PFSK-1 (cell line): Measurements from ENCODE around the gene STEAP1B.

ENCODE experiments used
- FOXP2 ChIP-seq: optimal IDR thresholded peaks from 2 replicates; pipeline ENCODE3; 2011; ENCODE audit warnings: borderline replicate concordance, control low read depth, inconsistent platforms; ENCODE audit not compliant: insufficient read depth; ENCODE audit errors: extremely low read length, extremely low read depth
- POLR2AphosphoS5 ChIP-seq: IDR thresholded peaks from 2 replicates; pipeline ENCODE4 v1.6.1; 2012; ENCODE audit warnings: low read depth, mild to moderate bottlenecking, control low read depth, low read length, moderate library complexity
- SIN3A ChIP-seq: IDR thresholded peaks from 2 replicates; pipeline ENCODE4 v1.6.1; 2012; ENCODE audit warnings: mild to moderate bottlenecking, low read length, moderate library complexity, borderline replicate concordance; ENCODE audit not compliant: insufficient read depth
- TAF1 ChIP-seq: IDR thresholded peaks from 2 replicates; pipeline ENCODE4 v1.6.1; 2012; ENCODE audit warnings: low read length, control low read depth, borderline replicate concordance; ENCODE audit not compliant: insufficient read depth
- TF ChIP-seq, protein P1 (sequence below), 2 experiments: IDR thresholded peaks; 2 replicates each; pipeline versions ENCODE4 v1.6.1 to v1.8.0; 2011 to 2012; ENCODE audit warnings: low read depth in 2 of 2, low read length in 2 of 2, control low read depth in 1 of 2, inconsistent platforms in 1 of 2, mild to moderate bottlenecking in 1 of 2, moderate library complexity in 1 of 2; ENCODE audit not compliant: insufficient read depth in 1 of 2

STEAP1B gene

DNA sequence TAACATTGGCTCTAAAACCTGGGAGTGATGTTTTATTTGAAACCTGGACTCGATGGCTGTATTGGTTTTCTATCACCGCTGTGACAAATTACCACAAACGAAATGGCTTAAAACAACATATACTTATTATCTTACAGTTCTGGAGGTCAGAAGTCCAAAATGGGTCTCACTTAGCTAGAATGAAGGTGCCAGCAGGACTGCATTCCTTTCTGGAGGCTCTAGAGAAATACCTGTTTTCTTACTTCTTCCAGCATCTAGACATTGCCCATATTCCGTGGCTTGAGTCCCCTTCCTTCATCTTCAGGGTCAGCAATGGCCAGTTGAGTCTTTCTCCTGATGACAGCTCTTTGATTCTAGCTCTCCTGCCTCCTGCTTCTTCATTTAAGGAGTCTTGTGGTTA lies 44.3 kb upstream of the STEAP1B start:
- TF ChIP-seq, protein P1, sequence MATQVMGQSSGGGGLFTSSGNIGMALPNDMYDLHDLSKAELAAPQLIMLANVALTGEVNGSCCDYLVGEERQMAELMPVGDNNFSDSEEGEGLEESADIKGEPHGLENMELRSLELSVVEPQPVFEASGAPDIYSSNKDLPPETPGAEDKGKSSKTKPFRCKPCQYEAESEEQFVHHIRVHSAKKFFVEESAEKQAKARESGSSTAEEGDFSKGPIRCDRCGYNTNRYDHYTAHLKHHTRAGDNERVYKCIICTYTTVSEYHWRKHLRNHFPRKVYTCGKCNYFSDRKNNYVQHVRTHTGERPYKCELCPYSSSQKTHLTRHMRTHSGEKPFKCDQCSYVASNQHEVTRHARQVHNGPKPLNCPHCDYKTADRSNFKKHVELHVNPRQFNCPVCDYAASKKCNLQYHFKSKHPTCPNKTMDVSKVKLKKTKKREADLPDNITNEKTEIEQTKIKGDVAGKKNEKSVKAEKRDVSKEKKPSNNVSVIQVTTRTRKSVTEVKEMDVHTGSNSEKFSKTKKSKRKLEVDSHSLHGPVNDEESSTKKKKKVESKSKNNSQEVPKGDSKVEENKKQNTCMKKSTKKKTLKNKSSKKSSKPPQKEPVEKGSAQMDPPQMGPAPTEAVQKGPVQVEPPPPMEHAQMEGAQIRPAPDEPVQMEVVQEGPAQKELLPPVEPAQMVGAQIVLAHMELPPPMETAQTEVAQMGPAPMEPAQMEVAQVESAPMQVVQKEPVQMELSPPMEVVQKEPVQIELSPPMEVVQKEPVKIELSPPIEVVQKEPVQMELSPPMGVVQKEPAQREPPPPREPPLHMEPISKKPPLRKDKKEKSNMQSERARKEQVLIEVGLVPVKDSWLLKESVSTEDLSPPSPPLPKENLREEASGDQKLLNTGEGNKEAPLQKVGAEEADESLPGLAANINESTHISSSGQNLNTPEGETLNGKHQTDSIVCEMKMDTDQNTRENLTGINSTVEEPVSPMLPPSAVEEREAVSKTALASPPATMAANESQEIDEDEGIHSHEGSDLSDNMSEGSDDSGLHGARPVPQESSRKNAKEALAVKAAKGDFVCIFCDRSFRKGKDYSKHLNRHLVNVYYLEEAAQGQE (IDR thresholded peaks at IDR 0.05; ENCODE audit: insufficient read depth in 1 of 2, low read depth in 2 of 2, low read length in 2 of 2) = no peak
- TF ChIP-seq POLR2AphosphoS5 (no peak), TAF1 (no peak), SIN3A (no peak), FOXP2 (no peak)

DNA sequence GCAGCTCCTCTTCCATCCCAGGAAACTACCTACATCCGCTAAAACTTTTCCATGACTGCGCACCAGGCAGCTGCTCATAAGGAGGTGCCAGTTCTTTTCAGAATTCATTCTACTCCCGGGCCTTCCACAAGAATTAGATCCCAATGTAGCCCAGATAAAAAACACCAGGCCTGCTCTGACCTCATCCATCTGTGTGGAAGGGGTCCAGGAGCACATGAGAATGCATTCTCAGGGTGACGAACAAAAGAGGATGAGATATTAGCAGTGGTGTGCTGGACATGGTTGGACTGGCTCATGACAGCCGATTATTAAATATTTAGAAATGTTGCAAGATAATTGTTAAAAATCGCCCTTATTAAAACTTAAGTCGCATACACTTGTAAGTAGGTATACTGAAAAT lies 43.2 kb upstream of the STEAP1B start:
- no peak for TF ChIP-seq POLR2AphosphoS5
- no peak for TF ChIP-seq FOXP2
- no peak for TF ChIP-seq SIN3A
- no peak for TF ChIP-seq TAF1
- TF ChIP-seq, protein P1 (IDR thresholded peaks at IDR 0.05; ENCODE audit: insufficient read depth in 1 of 2, low read depth in 2 of 2, low read length in 2 of 2) = no peak

DNA sequence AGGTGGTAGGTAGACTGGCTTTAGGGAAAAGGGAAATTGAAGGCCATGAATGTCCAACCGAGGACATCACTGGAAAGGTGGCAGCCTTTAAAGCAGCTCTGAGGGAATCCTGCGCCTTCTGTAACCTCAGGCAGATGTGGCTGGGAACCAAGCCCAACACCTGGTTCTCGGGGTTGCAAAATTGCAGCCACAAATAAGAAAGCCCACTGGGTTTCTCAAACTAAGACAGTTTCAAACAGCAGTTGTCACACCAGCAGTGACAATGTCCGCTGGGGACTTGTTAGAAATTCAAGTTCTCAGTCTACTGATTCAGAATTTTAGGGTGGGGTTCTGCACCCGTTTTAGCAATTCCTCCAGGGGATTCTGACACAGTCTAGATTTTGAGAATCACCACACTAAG lies 42.7 kb upstream of the STEAP1B start:
- TF ChIP-seq POLR2AphosphoS5 (no peak), SIN3A (no peak), FOXP2 (no peak), TAF1 (no peak)
- TF ChIP-seq, protein P1 (IDR thresholded peaks at IDR 0.05; ENCODE audit: insufficient read depth in 1 of 2, low read depth in 2 of 2, low read length in 2 of 2) = no peak

DNA sequence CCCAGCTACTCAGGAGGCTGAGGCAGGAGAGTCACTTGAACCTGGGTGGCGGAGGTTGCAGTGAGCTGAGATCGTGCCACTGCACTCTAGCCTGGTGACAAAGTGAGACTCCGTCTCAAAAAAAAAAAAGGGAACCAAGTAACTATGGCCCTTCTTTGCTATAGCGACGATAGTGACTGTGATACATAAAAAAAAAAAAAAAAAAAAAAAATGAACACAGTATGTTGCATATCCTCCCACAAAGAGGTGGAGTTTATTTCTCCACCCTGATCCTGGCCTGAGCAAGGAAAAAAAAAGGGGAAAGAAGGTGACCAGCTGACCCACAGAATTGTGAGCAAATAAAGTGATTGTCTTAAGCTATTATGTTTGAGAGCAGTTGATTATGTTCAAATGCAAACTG lies 42.3 kb upstream of the STEAP1B start:
- TF ChIP-seq, protein P1 (IDR thresholded peaks at IDR 0.05; ENCODE audit: insufficient read depth in 1 of 2, low read depth in 2 of 2, low read length in 2 of 2) = no peak
- TF ChIP-seq SIN3A = no peak
- TF ChIP-seq TAF1 = no peak
- no peak for TF ChIP-seq POLR2AphosphoS5
- no peak for TF ChIP-seq FOXP2

DNA sequence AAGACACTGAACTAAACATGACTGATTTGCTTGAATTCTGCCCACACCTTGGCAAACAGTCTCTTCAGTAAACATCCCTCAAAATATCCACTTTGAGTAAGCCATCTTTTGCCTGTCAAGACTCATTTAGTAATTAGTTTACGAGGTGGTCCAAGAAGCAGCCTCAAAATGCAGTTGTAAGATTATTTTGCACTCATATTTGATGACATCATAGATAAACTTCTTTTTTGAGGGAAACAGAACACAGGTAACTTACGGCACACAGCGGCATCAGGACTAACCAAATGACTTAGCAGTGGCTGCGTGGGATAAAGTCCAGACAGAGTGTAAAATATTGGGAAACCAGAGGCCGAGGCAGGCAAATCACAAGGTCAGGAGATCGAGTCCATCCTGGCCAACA lies 41.8 kb upstream of the STEAP1B start:
- TF ChIP-seq POLR2AphosphoS5 = no peak
- TF ChIP-seq, protein P1 (IDR thresholded peaks at IDR 0.05; ENCODE audit: insufficient read depth in 1 of 2, low read depth in 2 of 2, low read length in 2 of 2) = no peak
- no peak for TF ChIP-seq TAF1
- no peak for TF ChIP-seq FOXP2
- TF ChIP-seq SIN3A = no peak
